Activated naive CD8-positive, alpha-beta T cell treated with anti-CD3 and anti-CD28 coated beads for 36 hours (primary cell): ENCODE measurements around the gene OPCML. TPM values are rescaled to one million over a fixed set of nuclear protein-coding genes. Genes with fewer than 3 reads are reported as not detected.

Experiments used
- DNase-seq: peaks from one replicate; pipeline ENCODE4 v3.0.0; 2021
- H3K27ac Mint-ChIP-seq: one replicate; pipeline ENCODE4 v1.8.0; 2022; ENCODE audit warnings: mild to moderate bottlenecking, moderate library complexity, mixed read lengths
- H3K27me3 Mint-ChIP-seq: one replicate; pipeline ENCODE4 v1.8.0; 2022; ENCODE audit warnings: mild to moderate bottlenecking, mixed read lengths
- H3K36me3 Mint-ChIP-seq: one replicate; pipeline ENCODE4 v1.8.0; 2021; ENCODE audit warnings: mild to moderate bottlenecking, mixed read lengths
- H3K4me1 Mint-ChIP-seq: one replicate; pipeline ENCODE4 v1.8.0; 2021; ENCODE audit warnings: mixed read lengths
- H3K4me3 Mint-ChIP-seq: one replicate; pipeline ENCODE4 v1.8.0; 2022; ENCODE audit warnings: mild to moderate bottlenecking, moderate library complexity, mixed read lengths
- H3K9me3 Mint-ChIP-seq: one replicate; pipeline ENCODE4 v1.8.0; 2022; ENCODE audit warnings: mixed read lengths
- total RNA-seq, 2 experiments: library from RNA; stranded (reverse); gene quantifications; one replicate each; pipeline ENCODE4 v1.2.3, GENCODE V29; 2021

OPCML gene
- total RNA-seq, 2 experiments from 2014 or later, result not detected

- no peak for DNase-seq
- no peaks in the 10 kb centered on the region for H3K27me3 Mint-ChIP-seq
- no peaks in the 10 kb centered on the region for H3K36me3 Mint-ChIP-seq
- no peaks in the 10 kb centered on the region for H3K4me1 Mint-ChIP-seq
- no peak overlapping the region for H3K4me3 Mint-ChIP-seq
- peaks cover 1% of the 10 kb centered on the region for H3K9me3 Mint-ChIP-seq
- H3K27ac Mint-ChIP-seq, result no peak overlapping the region
Measured at GRCh38 chr11:133346137-133346536, 186.2 kb downstream of the OPCML start.

- no peak for DNase-seq
- no peak overlapping the region for H3K27ac Mint-ChIP-seq
- H3K9me3 Mint-ChIP-seq, result peaks cover 1% of the 10 kb centered on the region
- no peaks in the 10 kb centered on the region for H3K36me3 Mint-ChIP-seq
- H3K4me3 Mint-ChIP-seq, result no peak overlapping the region
- no peaks in the 10 kb centered on the region for H3K27me3 Mint-ChIP-seq
- H3K4me1 Mint-ChIP-seq, result no peaks in the 10 kb centered on the region
Measured at GRCh38 chr11:133343951-133344350, 188.3 kb downstream of the OPCML start.

GRCh38 chr11:133339495-133340140 is 192.7 kb downstream of the OPCML start:
- Mint-ChIP-seq H3K4me1 (no peaks in the 10 kb centered on the region), H3K27me3 (no peaks in the 10 kb centered on the region), H3K4me3 (no peak overlapping the region), H3K36me3 (no peaks in the 10 kb centered on the region), H3K27ac (no peak overlapping the region), H3K9me3 (peaks cover 1% of the 10 kb centered on the region)
- no peak for DNase-seq

GRCh38 chr11:133338588-133338987 is 193.7 kb downstream of the OPCML start:
- H3K4me1 Mint-ChIP-seq, result no peaks in the 10 kb centered on the region
- H3K36me3 Mint-ChIP-seq, result no peaks in the 10 kb centered on the region
- H3K4me3 Mint-ChIP-seq, result no peak overlapping the region
- no peak for DNase-seq
- no peaks in the 10 kb centered on the region for H3K27me3 Mint-ChIP-seq
- no peak overlapping the region for H3K27ac Mint-ChIP-seq
- peaks cover 6% of the 10 kb centered on the region for H3K9me3 Mint-ChIP-seq

GRCh38 chr11:133337951-133338418 is 194.3 kb downstream of the OPCML start:
- H3K9me3 Mint-ChIP-seq, result peaks cover 6% of the 10 kb centered on the region
- H3K27ac Mint-ChIP-seq, result no peak overlapping the region
- H3K27me3 Mint-ChIP-seq, result no peaks in the 10 kb centered on the region
- H3K4me1 Mint-ChIP-seq, result no peaks in the 10 kb centered on the region
- H3K4me3 Mint-ChIP-seq, result no peak overlapping the region
- DNase-seq, result no peak
- no peaks in the 10 kb centered on the region for H3K36me3 Mint-ChIP-seq

GRCh38 chr11:133337193-133337592 is 195.1 kb downstream of the OPCML start:
- Mint-ChIP-seq H3K27me3 (no peaks in the 10 kb centered on the region), H3K9me3 (peaks cover 5% of the 10 kb centered on the region), H3K27ac (no peak overlapping the region), H3K36me3 (no peaks in the 10 kb centered on the region), H3K4me3 (no peak overlapping the region), H3K4me1 (no peaks in the 10 kb centered on the region)
- no peak for DNase-seq

- Mint-ChIP-seq H3K4me3 (no peak overlapping the region), H3K9me3 (peaks cover 5% of the 10 kb centered on the region), H3K27me3 (no peaks in the 10 kb centered on the region), H3K27ac (no peak overlapping the region), H3K4me1 (no peaks in the 10 kb centered on the region), H3K36me3 (no peaks in the 10 kb centered on the region)
- DNase-seq, result no peak
Measured at GRCh38 chr11:133331031-133331430, 201.3 kb downstream of the OPCML start.

- no peaks in the 10 kb centered on the region for H3K36me3 Mint-ChIP-seq
- H3K4me3 Mint-ChIP-seq, result no peak overlapping the region
- H3K27ac Mint-ChIP-seq, result no peak overlapping the region
- DNase-seq, result no peak
- H3K4me1 Mint-ChIP-seq, result no peaks in the 10 kb centered on the region
- H3K27me3 Mint-ChIP-seq, result no peaks in the 10 kb centered on the region
- no peaks in the 10 kb centered on the region for H3K9me3 Mint-ChIP-seq
Measured at GRCh38 chr11:133326849-133327248, 205.5 kb downstream of the OPCML start.

GRCh38 chr11:133326332-133326731 is 206.0 kb downstream of the OPCML start:
- H3K9me3 Mint-ChIP-seq, result no peaks in the 10 kb centered on the region
- H3K4me1 Mint-ChIP-seq, result no peaks in the 10 kb centered on the region
- no peaks in the 10 kb centered on the region for H3K36me3 Mint-ChIP-seq
- no peak overlapping the region for H3K4me3 Mint-ChIP-seq
- no peaks in the 10 kb centered on the region for H3K27me3 Mint-ChIP-seq
- H3K27ac Mint-ChIP-seq, result no peak overlapping the region
- DNase-seq, result no peak

GRCh38 chr11:133325711-133326110 is 206.6 kb downstream of the OPCML start:
- DNase-seq, result no peak
- Mint-ChIP-seq H3K9me3 (no peaks in the 10 kb centered on the region), H3K4me1 (no peaks in the 10 kb centered on the region), H3K27me3 (no peaks in the 10 kb centered on the region), H3K36me3 (no peaks in the 10 kb centered on the region), H3K27ac (no peak overlapping the region), H3K4me3 (no peak overlapping the region)

GRCh38 chr11:133323354-133323753 is 208.9 kb downstream of the OPCML start:
- Mint-ChIP-seq H3K36me3 (no peaks in the 10 kb centered on the region), H3K27me3 (no peaks in the 10 kb centered on the region), H3K27ac (no peak overlapping the region), H3K4me1 (no peaks in the 10 kb centered on the region), H3K4me3 (no peak overlapping the region), H3K9me3 (no peaks in the 10 kb centered on the region)
- no peak for DNase-seq

- Mint-ChIP-seq H3K27me3 (no peaks in the 10 kb centered on the region), H3K36me3 (no peaks in the 10 kb centered on the region), H3K4me1 (no peaks in the 10 kb centered on the region), H3K9me3 (no peaks in the 10 kb centered on the region), H3K27ac (no peak overlapping the region), H3K4me3 (no peak overlapping the region)
- DNase-seq, result no peak
Measured at GRCh38 chr11:133318221-133318620, 214.1 kb downstream of the OPCML start.

- no peaks in the 10 kb centered on the region for H3K36me3 Mint-ChIP-seq
- no peak for DNase-seq
- no peaks in the 10 kb centered on the region for H3K27me3 Mint-ChIP-seq
- H3K4me1 Mint-ChIP-seq, result no peaks in the 10 kb centered on the region
- no peak overlapping the region for H3K4me3 Mint-ChIP-seq
- H3K27ac Mint-ChIP-seq, result no peak overlapping the region
- no peaks in the 10 kb centered on the region for H3K9me3 Mint-ChIP-seq
Measured at GRCh38 chr11:133311230-133311629, 221.1 kb downstream of the OPCML start.

GRCh38 chr11:133306019-133306418 is 226.3 kb downstream of the OPCML start:
- Mint-ChIP-seq H3K4me3 (no peak overlapping the region), H3K27ac (no peak overlapping the region), H3K9me3 (no peaks in the 10 kb centered on the region), H3K36me3 (no peaks in the 10 kb centered on the region), H3K4me1 (no peaks in the 10 kb centered on the region), H3K27me3 (no peaks in the 10 kb centered on the region)
- no peak for DNase-seq

GRCh38 chr11:133305208-133305956 is 226.9 kb downstream of the OPCML start:
- no peak for DNase-seq
- no peaks in the 10 kb centered on the region for H3K4me1 Mint-ChIP-seq
- H3K4me3 Mint-ChIP-seq, result no peak overlapping the region
- H3K9me3 Mint-ChIP-seq, result no peaks in the 10 kb centered on the region
- H3K36me3 Mint-ChIP-seq, result no peaks in the 10 kb centered on the region
- no peak overlapping the region for H3K27ac Mint-ChIP-seq
- H3K27me3 Mint-ChIP-seq, result no peaks in the 10 kb centered on the region

- no peaks in the 10 kb centered on the region for H3K36me3 Mint-ChIP-seq
- DNase-seq, result no peak
- no peaks in the 10 kb centered on the region for H3K4me1 Mint-ChIP-seq
- no peaks in the 10 kb centered on the region for H3K27me3 Mint-ChIP-seq
- no peaks in the 10 kb centered on the region for H3K9me3 Mint-ChIP-seq
- no peak overlapping the region for H3K27ac Mint-ChIP-seq
- H3K4me3 Mint-ChIP-seq, result no peak overlapping the region
Measured at GRCh38 chr11:133303262-133303661, 229.0 kb downstream of the OPCML start.
